NT2/D1 (cell line): ENCODE measurements around the gene NAB1.

Experiments
- DNase-seq: peaks from one replicate; pipeline ENCODE4 v3.0.0-alpha.2; 2011; ENCODE audit warnings: low read depth, low spot score
- H3K27me3 ChIP-seq: 2 replicates; pipeline ENCODE4 v1.6.0; 2011; ENCODE audit warnings: mild to moderate bottlenecking; ENCODE audit not compliant: insufficient read length, insufficient read depth
- H3K36me3 ChIP-seq: 2 replicates; pipeline ENCODE4 v1.6.1; 2011; ENCODE audit warnings: mild to moderate bottlenecking, low read length, mixed read lengths; ENCODE audit not compliant: insufficient read depth, insufficient read length
- H3K4me1 ChIP-seq: 2 replicates; pipeline ENCODE4 v1.5.1; 2011; ENCODE audit not compliant: insufficient read depth, insufficient read length
- H3K4me3 ChIP-seq: 2 replicates; pipeline ENCODE4 v1.5.1; 2011; ENCODE audit warnings: low read depth; ENCODE audit not compliant: insufficient read length
- H3K9ac ChIP-seq: 2 replicates; pipeline ENCODE4 v1.6.0; 2011; ENCODE audit warnings: low read depth; ENCODE audit not compliant: insufficient read length
- H3K9me3 ChIP-seq: 2 replicates; pipeline ENCODE4 v1.5.1; 2011; ENCODE audit warnings: mild to moderate bottlenecking, low read length; ENCODE audit not compliant: insufficient read depth
- SUZ12 ChIP-seq: IDR thresholded peaks from 2 replicates; pipeline ENCODE4 v1.6.1; 2011; ENCODE audit not compliant: insufficient read length, insufficient read depth; ENCODE audit errors: extremely low read depth
- YY1 ChIP-seq: IDR thresholded peaks from 2 replicates; pipeline ENCODE4 v1.6.1; 2011; ENCODE audit not compliant: insufficient read length, insufficient read depth
- ZNF274 ChIP-seq: IDR thresholded peaks from 2 replicates; pipeline ENCODE4 v1.6.1; 2011; ENCODE audit warnings: mild to moderate bottlenecking, low read depth, low read length

NAB1 gene

DNA sequence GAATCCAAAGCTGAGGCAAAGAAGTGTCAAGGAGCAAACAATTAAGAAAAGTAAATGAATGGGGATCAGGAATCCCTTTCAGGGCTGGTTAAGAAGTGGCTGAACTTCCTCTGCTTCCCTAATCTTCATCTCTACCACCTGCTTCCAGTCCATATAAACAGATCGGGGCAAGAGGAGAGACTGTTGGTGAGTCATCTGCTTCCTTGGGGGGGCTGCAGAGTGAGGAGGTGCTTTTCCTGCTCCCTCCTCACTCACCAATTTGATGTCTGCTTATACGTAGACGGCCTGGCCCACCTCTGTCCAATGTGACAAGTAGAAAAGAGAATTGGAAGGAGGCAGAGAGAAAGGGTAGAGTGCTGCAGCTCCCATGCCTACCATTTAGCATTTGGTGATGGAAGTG, 68.4 kb downstream of the NAB1 start:
- DNase-seq, result no peak
- TF ChIP-seq ZNF274 (no peak), SUZ12 (no peak), YY1 (no peak)
- no peaks in the 10 kb centered on the region for H3K27me3 ChIP-seq
- H3K9ac ChIP-seq, result no peak overlapping the region
- no peaks in the 10 kb centered on the region for H3K36me3 ChIP-seq
- H3K4me3 ChIP-seq, result no peak overlapping the region
- no peaks in the 10 kb centered on the region for H3K4me1 ChIP-seq
- no peaks in the 10 kb centered on the region for H3K9me3 ChIP-seq

DNA sequence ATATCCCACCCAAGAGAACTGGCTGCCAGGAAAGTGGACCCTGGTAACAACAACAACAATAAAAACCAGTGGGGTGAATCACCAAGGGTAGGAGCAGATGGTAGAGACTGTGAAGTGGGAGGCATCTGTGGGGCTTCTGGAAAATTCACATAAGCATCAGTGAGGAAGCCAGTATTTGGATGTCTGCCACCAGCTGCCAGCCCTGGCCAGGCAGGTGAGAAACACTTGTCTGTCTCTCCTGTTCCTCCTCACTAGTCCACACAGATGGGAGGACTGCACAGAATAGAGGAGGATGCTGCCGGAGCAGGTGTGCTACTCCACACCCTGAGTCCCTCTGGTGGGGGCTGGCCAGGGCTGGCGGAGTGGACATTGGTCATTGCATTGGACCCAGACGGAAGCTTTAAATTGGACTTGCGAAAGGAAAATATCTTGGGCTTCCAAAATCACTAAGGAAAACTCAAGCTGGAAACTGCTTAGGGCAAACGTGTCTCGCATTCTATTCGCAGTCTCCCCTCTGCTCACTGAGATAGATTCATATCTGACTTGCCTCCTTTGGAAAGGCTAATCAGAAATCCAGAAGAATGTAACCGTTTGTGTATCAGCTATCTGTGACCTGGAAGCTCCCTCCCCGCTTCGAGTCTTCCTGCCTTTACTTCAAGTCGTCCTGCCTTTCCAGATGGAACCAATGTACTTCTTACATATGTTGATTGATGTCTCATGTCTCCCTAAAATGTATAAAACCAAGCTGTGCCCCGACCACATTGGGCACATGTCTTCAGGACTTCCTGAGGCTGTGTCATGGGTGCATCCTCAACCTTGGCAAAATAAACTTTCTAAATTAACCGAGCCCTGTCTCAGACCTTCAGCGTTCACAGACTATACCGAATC, 69.1 kb downstream of the NAB1 start:
- DNase-seq, result no peak
- no peak overlapping the region for H3K9ac ChIP-seq
- TF ChIP-seq SUZ12, result no peak
- no peak for TF ChIP-seq ZNF274
- TF ChIP-seq YY1, result no peak
- H3K4me1 ChIP-seq, result no peaks in the 10 kb centered on the region
- H3K27me3 ChIP-seq, result no peaks in the 10 kb centered on the region
- H3K9me3 ChIP-seq, result no peaks in the 10 kb centered on the region
- no peaks in the 10 kb centered on the region for H3K36me3 ChIP-seq
- no peak overlapping the region for H3K4me3 ChIP-seq

- Histone ChIP-seq H3K4me1 (no peaks in the 10 kb centered on the region), H3K9ac (no peak overlapping the region), H3K4me3 (no peak overlapping the region), H3K36me3 (no peaks in the 10 kb centered on the region), H3K9me3 (no peaks in the 10 kb centered on the region), H3K27me3 (no peaks in the 10 kb centered on the region)
- TF ChIP-seq ZNF274, result no peak
- no peak for TF ChIP-seq YY1
- TF ChIP-seq SUZ12, result no peak
- peak; percentile 15 for DNase-seq
Measured at GRCh38 chr2:190718652-190719526, 70.0 kb downstream of the NAB1 start.

GRCh38 chr2:190720276-190720675, 71.4 kb downstream of the NAB1 start:
- H3K27me3 ChIP-seq, result no peaks in the 10 kb centered on the region
- no peak overlapping the region for H3K9ac ChIP-seq
- DNase-seq, result no peak
- no peaks in the 10 kb centered on the region for H3K4me1 ChIP-seq
- TF ChIP-seq YY1, result no peak
- no peaks in the 10 kb centered on the region for H3K9me3 ChIP-seq
- no peak overlapping the region for H3K4me3 ChIP-seq
- H3K36me3 ChIP-seq, result no peaks in the 10 kb centered on the region

- H3K27me3 ChIP-seq, result no peaks in the 10 kb centered on the region
- no peak overlapping the region for H3K4me3 ChIP-seq
- no peaks in the 10 kb centered on the region for H3K4me1 ChIP-seq
- no peaks in the 10 kb centered on the region for H3K9me3 ChIP-seq
- no peak for DNase-seq
- TF ChIP-seq SUZ12, result no peak
- TF ChIP-seq YY1, result no peak
- no peak for TF ChIP-seq ZNF274
- H3K9ac ChIP-seq, result no peak overlapping the region
- no peaks in the 10 kb centered on the region for H3K36me3 ChIP-seq
Measured at GRCh38 chr2:190720691-190721090, 71.8 kb downstream of the NAB1 start.

DNA sequence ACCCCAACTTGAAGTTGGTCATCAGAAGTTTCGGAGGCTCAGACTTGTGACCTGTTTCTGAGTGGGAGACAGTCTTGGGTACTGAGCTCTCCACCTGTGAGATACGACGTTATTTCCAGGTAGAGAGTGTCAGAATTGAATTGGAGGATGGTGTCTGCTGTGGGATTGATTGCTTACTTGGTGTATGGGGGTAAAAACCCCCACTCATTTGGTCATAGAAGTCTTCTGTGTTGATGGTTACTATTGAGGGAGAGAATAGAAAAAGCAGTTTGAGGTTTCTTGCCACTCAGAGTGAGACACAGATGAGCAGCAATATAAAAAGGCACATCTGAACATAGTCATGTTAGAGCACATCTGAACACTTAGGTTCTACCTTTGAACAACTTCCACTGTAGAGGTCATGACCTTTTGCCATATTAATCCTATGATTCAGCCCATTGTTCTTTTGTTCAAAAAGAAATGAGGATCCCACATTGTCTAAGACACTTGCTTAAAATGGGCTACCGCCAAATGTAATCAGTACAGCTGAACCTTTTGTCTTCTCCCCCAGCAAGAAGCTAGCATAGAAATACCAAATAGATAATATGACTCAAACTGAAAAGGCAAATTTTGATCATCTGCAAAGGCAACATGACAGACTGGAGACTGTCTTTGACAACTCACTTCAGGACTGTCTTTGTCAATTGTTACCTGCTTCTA, 73.3 kb downstream of the NAB1 start:
- H3K9ac ChIP-seq, result no peak overlapping the region
- no peak for DNase-seq
- H3K36me3 ChIP-seq, result no peaks in the 10 kb centered on the region
- no peaks in the 10 kb centered on the region for H3K9me3 ChIP-seq
- no peaks in the 10 kb centered on the region for H3K4me1 ChIP-seq
- no peak overlapping the region for H3K4me3 ChIP-seq
- no peak for TF ChIP-seq ZNF274
- TF ChIP-seq SUZ12, result no peak
- TF ChIP-seq YY1, result no peak
- no peaks in the 10 kb centered on the region for H3K27me3 ChIP-seq

- DNase-seq, result no peak
- TF ChIP-seq SUZ12, result no peak
- no peak for TF ChIP-seq ZNF274
- TF ChIP-seq YY1, result no peak
- Histone ChIP-seq H3K9ac (no peak overlapping the region), H3K9me3 (no peaks in the 10 kb centered on the region), H3K4me3 (no peak overlapping the region), H3K27me3 (no peaks in the 10 kb centered on the region), H3K4me1 (no peaks in the 10 kb centered on the region), H3K36me3 (no peaks in the 10 kb centered on the region)
Measured at GRCh38 chr2:190722835-190723234, 74.0 kb downstream of the NAB1 start.
